Activated T-helper 9 cell treated with anti-CD3 and anti-CD28 coated beads, Interleukin-2, amount 50 U/mL, for 16 hours (primary cell): ENCODE data around the gene MAP6.

ENCODE experiments used
- DNase-seq: peaks from one replicate; pipeline ENCODE4 v3.0.0-alpha.2; 2020; ENCODE audit warnings: low read depth

Gene MAP6

GRCh38 chr11:75549370-75549958 is 119.4 kb downstream of the MAP6 start:
- no peak for DNase-seq

- DNase-seq = no peak
Measured at GRCh38 chr11:75548595-75549272, 120.1 kb downstream of the MAP6 start.

- no peak for DNase-seq
Measured at GRCh38 chr11:75547617-75548058, 121.2 kb downstream of the MAP6 start.

DNA sequence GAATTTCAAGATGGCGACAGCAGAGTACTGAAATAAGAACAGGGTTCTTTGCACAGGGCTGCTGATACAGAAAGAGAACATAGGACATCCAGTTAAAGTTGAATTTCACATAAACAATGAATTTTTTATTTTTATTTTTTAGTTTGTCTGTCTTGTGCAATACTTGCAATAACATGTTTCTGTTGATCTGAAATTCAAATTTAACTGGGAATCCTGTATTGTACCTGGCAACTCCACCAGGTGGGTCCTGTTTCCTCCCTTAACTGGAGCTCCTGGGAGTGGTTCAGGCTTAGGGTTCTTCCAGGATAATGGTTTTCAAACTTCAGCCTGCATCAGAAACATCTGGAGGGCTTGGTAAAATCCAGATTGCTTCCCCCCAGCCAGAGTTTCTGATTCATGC is 121.7 kb downstream of the MAP6 start:
- DNase-seq = no peak

DNA sequence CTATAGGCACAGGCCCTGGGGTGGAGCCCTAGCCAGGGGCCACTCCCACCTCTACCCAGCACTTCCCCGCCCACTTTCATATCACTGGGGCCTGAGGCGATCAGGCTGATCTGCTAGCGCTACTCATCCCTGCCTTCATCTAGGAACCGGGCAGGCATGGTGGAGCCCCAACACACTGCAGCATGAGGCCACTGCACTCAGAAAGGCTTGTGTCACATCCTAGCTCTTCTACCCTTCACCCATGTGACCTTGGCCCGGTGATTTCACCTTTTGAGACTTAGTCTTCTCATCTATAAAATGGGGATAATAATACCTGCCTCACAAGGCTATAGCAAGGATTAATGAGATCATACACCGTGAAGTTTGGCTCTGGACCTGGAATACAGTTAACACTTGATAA is 125.0 kb downstream of the MAP6 start:
- DNase-seq = no peak

DNA sequence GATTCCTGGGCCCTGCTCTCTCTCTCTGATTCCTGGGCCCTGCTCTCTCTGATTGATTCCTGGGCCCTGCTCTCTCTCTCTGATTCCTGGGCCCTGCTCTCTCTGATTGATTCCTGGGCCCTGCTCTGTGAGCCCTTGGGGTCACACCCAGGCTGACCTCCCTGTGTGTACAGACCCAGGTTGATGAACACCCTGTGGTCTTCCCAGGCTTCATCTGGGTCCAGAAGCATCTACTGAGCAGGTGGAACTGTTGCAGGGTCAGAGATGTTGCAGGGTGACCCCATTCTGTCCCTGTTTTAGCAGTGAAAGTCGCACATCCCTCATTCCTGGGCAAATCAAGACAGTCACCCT is 126.8 kb downstream of the MAP6 start:
- DNase-seq = no peak

- DNase-seq = no peak
Measured at GRCh38 chr11:75541193-75542087, 127.4 kb downstream of the MAP6 start.

GRCh38 chr11:75539459-75540334 is 129.1 kb downstream of the MAP6 start:
- no peak for DNase-seq

DNA sequence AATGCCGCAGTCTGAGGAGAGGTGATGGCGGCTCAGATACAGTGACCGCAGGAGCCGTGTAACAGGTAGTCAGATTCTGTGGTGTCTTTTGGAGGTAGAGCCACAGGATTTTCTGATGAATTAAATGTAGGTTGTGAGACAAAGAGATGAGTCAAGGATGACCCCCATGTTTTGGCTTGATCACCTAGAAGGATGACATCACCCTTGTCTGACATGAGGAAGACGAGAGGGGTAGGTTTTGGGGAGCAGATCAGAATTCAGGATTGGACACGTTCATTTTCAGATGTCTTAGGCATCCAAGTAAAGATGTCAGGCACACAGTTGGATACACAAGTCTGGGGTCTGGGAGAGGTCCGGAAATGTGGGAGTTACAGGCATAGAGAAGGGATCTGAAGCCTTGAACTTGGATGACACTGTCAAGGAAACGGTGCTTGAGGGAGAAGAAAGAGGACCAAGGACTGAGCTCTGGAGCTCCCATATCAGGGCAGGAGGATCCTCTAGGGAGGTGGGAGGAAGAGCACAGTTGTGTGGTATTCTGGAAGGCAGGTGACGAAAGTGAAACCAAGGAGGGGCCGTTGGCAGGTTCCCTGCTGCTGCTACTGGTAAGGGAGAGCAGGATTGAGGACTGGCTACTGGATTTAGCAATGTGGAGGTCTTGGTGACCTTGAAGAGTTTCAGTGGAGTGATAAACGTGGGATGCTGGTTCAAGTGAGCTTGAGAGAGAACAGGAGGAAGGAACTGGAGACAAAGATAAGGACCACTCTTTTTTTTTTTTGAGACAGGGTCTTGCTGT is 130.5 kb downstream of the MAP6 start:
- no peak for DNase-seq

- no peak for DNase-seq
Measured at GRCh38 chr11:75537740-75538139, 131.1 kb downstream of the MAP6 start.
